Activated CD4-positive, alpha-beta T cell treated with anti-CD3 and anti-CD28 coated beads, Interleukin-2, amount 50 U/mL, for 4 hours (primary cell): Measurements from ENCODE around the gene NDUFAF8.
A peak's percentile ranks its signal among the peaks of the same experiment; 100 is the strongest.

Experiments
- DNase-seq, 2 experiments: peaks; one replicate each; pipeline ENCODE4 v3.0.0-alpha.2; 2020

The NDUFAF8 gene, protein sequence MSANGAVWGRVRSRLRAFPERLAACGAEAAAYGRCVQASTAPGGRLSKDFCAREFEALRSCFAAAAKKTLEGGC

DNA sequence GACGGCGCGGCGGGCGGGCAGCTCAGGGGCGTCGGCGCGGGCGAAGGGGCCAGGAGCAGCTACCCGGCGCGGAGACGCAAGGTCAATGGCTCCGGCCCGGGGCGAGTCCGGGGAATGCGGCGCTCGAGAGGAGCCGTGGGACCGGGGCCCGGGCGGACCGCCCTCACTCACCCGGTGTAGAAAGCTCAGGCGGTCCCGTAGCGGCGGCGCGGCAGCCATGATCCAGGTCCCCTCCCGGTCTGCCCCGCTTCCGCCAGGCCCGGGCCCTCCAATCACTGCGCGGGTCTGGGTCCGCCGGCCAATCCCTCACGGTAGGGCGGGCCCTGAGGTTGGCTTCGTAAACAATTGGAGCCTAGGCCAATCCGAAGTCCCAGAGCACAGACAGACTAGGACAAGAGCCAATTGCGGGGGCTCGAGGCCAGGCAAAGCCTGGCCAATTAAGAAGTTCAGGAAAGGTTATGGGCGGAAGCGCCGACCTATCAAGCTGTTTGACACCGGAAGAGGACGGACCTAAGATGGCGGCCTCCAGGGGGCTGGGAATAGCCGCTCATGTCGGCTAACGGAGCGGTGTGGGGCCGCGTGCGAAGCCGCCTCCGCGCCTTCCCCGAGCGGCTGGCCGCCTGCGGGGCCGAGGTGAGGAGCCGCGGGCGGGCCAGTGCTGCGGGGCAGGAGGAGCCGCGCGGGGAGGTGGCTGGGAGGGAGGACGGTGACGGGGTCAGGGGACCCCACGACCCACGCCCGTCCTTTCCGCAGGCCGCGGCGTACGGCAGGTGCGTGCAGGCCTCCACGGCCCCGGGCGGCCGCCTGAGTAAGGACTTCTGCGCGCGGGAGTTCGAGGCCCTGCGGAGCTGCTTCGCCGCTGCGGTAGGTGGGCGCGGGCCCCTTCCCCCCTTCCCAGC lies at the start of gene NDUFAF8, which contains the start of gene TEPSIN:
TSS of gene NDUFAF8 (plus strand) at position 504 of the 899 bp plus-strand sequence. CDS start at position 550, 46 bp downstream.
TSS of gene TEPSIN (minus strand) at position 241 of the 899 bp plus-strand sequence. CDS start at position 219, 22 bp downstream.
- DNase-seq, result peak; percentile 92 to 94

DNA sequence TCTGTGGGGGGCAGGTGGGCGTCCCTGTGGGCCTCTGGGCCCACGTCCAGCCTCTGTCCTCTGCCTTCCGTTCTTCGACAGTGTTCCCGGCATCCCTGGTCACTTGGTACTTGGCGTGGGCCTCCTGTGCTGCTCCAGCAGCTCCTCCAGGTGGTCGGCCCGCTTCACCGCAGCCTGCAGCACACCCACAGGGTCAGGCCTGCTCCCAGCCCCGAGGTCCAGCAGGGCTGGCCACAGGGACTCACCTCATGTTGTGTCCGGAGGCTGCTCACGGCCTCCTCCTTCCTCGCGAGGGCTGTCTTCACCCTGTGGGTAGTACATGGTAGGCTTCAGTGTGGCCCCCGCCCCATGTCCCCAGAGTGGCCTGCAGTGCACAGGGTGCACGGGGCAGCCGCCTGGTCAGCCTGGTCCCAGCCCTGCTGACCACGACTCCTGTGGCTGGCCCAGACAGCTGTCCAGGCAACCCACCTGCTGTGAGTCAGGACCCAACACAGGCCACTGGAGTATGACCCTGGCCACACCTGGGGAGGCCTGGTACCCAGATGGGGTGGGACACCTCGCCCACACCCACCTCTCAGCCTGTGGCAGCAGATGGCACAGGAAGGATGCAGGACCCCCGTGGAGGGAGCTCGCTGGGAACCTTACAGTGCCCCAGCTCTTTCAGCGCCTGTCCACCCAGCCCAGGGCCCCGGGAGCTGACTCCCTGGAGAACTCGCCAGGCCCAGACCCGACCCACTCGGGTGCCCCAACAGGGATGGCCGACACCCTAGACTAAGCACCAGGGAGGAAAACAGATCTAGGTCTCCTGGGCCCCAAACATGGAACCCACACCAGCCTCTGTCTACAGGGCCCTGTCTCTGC lies 49.2 kb upstream of the NDUFAF8 start:
- DNase-seq, result no peak

DNA sequence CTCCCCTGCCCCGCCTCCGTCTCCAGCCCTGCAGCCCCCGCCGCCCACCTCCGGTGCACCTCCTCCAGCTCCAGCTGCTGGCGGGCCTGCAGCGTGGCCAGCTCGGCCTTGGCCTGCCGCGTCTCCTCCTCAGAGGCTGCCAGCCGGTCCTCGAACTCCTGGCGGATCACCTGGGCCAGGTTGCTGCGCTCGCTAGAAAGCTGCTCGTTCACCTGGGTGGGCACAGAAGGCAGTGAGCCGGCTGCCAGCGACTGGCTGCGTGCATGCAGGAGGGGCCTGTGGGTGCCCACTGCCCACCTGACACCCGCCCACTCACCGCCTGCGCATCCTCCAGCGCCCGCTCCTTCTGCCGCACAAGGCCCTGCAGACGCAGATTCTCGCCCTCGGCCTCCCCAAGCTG lies 48.5 kb upstream of the NDUFAF8 start:
- DNase-seq, result no peak

DNA sequence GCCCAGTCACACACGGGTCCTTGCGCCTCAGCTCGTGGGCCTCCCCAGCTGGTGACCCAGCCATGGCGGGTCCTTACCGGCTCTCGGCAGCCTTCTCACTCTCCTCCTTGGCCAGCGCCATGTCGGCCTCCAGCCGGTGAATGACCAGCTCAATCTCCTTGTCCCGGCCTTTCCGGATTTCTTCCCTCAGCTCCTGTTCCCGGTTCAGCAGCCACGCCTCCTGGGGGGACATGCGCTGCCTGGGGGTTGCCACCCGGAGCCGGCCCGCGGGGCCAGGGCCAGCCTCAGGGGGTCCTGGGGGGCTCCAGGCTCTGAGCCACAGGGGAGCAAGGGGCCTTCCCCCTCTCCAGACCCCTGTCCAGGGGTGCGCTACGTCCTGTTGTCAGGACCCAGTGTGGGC lies 48.0 kb upstream of the NDUFAF8 start:
- DNase-seq, result no peak

DNA sequence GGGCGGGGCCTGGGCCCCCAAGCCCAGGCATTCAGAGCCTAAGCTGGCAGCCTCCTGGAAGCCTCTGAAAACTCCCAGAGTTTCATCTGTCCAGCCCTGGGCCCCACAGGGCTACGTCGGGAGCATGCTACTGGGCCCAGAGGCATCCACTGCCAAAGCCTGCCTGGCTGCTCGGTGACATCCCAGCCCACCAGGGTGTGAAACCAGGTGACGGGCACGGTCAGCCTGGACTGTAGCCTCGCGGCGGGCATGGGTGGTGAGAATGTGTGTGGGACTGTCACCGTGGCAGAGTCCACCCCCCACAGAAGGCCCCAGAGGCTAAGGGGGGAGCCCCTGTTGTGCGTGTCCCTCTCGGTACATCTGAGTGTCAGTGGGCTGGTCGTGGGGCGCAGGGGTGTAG lies 47.5 kb upstream of the NDUFAF8 start:
- no peak for DNase-seq

DNA sequence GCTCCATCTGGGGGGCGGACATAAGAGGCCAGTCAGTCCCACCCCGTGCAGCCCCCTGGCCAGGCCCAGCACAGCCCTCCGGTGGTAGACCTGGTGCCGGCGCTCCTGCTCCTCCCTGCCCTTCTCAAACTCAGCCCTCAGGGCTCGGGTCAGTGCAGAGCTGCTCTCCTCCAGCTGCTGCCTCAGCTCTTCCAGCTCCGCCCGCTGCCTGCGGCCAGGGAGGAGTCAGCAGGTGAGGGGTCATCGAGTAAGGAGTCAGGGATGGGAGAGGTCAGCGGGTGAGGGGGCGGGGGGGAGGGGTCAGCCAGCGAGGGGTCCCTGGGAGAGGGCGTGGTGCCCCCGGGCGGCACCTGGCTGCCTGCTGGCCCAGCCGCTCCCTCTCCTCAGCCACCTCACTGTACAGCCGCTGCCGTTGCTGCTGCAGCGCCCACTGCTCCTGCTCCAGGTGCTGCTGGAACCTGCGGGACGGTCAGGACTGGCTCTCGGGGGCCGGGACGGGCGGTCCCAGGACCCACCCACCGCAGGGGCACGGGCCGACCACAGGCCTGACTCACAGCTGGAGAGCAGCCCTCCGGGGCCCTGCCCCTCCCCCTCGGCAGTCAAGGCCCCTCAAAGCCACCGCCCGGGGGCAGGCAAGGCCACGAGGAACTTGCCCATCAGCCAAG lies 46.6 kb upstream of the NDUFAF8 start:
- DNase-seq, result no peak

DNA sequence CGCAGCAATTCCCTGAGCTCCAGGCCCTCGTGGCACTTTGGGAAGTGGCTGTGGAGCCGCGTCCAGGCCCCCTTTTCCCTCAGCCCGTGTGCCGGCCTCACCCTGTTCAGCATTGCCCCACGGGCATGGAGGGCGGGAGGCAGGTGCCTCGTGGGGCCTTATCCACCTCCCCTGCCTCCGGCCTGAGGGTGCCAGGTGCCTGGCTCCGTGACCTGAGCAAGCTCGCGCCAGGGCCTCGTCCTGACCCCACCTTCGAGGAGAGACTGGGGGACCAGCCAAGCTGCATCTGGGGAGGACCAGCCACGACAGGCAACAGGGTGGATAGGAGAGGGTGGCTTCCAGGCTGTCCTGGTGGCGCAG lies 46.1 kb upstream of the NDUFAF8 start:
- DNase-seq, result no peak

DNA sequence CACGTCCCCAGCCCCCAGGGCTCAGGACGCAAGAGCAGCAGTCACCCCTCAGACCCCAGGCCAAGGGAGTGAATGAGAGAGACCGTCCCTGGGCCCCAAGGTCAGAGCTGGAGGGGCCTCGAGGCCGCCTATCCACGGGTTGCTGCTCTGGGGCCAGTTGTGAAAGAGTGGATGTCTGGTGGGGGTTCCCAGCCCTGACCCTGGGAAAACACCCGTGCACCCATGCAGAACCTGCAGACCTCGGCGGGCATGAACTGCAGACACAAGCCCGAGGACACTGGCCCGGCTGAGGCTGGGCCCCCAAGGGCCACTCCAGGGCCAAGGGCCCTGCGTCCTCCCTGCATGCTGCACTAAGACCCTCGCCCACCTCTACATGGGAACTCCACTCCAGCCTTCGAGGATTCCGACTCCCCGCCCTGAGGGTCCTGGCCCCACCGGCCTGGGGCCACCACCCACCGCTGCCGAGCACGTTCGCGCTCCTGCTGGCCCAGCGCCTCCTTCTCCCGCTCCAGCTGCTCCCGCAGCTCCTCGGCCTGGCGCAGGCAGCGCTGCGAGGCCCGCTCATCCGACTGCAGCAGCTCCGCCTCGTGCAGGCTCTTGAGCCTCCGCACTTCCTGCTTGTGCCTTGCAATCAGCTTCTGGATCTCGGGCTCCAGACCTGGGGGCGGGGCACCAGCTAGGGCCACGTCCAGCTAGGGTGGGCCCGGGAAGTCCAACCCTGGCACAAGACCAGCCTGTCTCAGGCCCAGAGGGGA lies 45.5 kb upstream of the NDUFAF8 start:
- DNase-seq, result no peak

DNA sequence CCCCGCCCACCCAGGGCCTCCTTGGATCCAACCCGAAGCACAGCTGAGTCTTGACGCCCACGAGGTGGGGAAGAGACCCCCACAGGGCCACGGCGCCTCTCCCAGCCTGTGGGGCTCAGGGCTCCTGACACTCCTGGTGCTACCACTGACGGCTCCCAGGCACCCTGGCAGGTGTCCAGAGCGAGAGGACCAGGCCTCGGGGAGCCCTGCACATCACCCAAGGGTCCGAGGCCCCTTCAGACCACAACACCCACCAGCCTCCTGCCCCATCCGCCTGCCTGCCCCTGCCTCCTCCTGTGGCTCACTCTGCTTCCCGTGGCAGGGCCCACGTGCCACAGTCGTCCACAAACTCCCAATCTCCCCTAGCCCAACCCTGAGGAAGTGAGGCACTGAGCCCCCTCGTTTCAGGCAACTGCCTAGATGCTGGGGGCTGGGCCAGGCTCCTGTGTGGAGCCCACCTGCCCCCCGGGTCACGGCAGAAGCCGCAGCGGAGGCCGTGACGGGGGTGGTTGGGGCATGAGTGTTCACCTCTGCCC lies 44.8 kb upstream of the NDUFAF8 start:
- DNase-seq, result no peak

DNA sequence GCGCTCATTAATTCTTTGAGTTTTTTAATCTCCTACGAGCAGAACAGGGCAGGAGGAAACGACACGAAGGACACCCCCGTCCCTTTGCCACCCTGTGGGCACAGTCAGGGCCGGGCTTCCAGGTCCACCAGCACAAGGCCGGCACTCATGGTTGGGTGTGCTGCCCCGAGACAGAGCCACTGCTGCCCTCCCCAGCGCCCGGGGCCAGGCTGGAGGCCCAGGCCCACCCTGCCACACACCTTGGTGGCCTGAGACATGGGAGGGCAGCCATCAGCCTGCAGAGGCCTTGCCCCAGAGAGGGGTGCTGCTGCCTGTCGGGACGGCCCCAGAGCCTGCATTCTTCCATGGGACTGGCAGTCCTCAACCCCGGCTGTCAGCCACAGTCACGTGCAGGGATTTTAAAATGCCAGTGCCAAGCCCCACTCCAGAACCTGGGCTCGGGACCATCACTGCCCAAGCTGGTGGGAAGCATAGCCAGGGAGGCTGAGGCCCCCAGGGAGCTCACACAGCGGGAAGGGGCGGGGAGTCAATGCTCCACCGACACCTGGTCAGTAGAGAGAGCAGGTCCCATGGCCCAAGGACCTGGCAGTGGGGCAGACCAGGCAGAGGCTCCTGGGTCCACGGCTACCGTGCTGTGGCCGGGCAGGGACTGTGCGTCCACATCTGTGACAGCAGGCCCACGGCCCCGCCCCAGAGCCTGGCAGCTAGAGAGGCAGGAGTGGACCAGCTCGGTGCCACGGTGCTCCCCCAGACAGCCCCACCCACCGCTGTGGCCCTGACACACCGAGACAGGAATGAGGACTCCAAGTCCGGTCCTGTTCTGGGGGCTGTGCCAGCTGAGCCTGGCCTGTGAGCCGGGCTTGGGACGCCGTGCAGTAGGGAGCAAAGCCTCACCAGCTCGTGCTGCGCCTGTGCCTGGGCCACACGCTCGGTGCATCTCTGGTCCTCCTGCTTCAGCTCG lies 43.9 kb upstream of the NDUFAF8 start:
- no peak for DNase-seq

DNA sequence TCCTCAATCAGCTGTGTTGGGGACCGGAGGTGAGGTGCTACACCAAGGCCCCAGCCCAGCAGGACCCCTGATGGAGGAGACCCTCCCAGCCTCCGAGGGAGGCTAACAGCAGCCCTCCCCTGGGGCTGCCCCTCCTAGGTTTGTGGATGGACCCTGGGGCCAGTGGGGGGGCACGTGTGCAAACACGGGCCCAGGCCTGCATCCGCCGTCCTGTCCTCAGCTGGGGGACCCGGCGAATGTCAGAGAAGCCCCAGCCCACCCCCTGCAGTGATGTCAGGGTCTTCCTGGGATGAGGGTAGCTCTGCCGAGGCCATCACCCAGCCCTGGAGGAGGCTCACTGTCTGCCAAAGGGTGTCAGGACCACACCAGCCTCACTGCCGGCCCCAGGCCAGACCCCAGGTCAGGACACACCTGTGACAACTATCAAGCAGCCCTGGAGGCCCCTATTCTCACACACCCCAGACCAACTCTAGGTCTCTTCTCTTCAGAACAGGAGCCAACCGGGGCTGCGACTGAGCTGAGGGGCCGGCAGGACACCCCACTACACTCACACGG lies 43.1 kb upstream of the NDUFAF8 start:
- no peak for DNase-seq

DNA sequence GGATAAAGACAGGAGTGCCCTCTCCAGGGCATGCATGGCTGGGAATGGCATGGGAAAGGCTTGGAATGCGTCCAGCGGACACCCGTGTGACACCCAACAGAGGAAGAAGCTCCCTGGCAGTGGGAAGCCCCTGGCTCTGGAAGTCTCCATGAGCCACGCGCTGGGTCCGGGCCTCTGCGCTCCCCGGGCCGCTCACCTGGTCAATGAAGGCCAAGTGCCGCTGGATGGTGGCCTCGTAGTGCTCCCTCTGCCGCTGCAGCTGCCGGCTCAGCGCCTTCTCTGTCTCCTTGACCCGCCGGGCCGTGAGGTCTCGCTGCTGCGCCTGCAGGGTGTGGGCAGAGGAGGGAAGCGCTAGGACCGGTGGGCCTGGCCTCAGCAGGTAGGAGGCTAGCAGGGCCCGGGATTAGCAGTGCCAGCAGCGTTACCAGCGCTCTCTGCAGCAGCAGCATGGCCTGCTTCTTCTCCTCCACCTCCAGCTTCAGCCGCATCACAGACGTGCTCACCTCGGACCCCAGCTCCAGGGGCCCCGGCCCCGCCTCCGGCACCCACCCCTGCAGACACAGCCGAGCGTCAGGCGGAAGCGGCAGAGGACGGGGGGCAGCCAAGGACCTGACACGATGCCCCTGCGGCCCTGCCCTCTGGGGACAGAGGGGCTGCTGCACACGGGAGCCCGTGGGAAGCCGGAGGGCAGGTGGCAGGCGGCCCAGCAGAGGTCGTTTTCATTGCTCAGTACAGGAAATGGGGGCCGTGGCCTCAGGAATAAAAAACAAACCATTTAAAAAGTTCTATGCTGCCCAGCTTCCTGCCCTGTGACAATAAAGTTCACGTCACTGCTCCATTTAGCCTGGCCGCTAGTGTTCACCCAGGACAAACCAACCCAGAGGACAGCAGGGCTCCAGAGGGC lies 42.4 kb upstream of the NDUFAF8 start:
- no peak for DNase-seq

DNA sequence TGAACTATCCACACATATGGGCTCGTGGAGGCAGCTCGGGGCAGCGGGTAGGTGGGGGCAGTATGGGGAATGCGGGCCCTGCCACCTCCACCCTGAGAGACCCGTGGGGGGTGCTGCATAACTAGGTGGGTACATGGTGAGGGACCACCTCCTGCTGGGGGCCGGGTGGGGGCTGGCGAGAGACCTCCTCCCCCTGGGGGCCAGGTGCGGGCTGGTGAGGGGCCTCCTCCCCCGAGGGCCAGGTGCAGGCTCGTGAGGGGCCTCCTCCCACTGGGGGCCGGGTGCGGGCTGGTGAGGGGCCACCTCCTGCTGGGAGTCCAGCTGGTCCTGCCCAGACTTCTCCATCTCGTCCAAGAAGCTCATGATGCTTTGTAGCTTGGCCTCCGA lies 41.7 kb upstream of the NDUFAF8 start:
- DNase-seq, result no peak

DNA sequence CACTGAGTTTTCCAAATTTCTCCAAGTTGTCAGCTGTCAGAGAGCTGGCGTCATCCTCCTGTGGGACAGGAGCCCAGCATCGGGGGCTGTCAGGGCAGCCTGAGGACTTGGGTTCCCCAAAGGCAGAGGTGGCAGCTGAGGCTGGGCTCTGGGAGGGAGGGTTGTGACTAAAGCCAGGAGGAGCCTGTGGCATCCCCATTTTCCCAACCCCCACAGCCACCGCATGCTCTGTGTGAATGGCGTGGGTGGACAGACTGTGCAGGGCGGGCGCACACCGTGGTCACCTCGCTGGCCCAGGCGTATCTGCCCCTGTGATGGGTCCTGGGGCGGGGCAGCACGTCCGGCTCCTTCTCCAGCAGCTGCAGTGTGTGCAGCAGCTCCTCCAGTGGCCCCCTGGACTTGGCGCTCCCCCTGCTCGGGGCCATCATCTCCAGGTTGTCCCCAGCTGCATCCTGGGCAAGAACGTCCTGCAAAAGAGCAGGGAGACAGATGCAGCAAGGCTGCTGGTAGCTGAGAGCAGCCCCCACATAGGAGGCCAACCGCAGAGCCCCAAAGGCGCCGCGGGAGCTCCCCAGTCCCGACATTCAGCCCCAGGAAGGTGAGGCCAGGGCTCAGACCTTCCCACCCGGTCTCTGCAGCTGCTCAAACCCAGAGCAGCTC lies 41.2 kb upstream of the NDUFAF8 start:
- no peak for DNase-seq

DNA sequence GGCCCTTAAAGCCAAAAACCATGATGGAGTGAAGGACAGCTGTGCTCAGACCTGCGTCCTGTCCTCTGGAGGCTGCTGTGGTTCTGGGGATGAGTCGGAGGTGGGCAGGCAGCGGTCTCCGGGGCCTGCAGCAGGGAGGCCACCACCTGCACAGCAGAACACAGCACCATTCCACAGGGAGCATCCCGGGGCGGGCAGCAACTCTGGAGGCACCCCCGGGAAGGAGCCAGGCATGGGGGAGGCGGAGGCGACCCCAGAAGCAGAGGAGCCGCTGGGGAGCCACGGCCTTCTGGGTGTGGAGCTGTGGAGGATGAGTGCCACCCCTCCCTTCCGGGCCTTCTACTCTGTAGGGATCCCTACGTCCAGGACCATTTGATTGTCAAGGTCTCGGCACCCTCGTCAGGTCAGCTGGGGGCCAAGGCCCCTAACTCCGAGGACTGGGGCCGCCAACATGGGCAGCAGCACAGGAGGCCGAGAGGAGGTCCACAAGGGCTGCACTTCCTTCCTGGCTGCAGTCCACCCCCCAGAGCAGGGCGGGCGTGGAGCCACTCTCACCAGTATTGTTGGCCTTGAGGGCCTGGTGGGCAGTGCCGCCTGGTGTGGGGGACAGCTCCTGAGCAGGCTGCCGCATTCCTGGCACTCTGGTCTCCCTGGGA lies 40.2 kb upstream of the NDUFAF8 start:
- DNase-seq, result no peak

DNA sequence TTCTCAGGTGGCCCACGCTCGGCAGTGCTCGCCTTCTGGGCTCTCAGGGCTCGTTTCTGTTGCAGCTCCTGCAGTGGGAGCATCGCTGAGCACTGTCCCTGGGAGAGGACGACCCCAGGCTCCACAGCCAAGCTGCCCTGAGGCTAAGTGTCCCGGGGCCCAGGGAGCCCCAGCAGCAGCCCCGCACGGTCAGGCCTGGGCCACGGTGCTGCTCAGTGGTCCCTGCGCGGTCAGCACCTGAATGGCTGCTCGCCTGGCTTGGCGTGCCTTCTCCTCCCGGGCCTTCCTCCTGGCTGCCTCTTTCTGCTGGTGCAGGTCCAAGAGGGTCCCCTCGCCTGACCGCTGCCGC lies 39.7 kb upstream of the NDUFAF8 start:
- no peak for DNase-seq

DNA sequence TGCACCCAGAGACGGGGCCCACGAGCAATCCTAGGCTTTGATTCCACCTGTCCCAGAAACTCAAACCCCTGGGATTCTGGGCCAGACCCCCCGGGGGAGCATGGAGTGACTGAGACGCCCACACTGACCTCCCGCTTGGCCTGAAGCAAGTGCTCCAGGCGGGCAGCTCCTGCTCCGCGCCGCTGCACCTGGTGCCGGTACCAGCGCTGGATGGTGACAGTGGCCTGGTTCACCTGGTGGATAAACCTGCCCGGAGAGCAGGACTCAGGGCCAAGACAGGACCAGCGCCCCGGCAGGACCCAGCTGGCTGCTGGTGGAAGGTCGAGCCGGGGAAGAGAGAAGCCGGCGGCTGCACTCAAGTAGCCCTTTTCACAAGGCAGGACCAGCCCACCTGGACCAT lies 38.9 kb upstream of the NDUFAF8 start:
- DNase-seq, result no peak
